GM19239 (cell line): Measurements from ENCODE around the gene PPEF2.

Source experiments
- DNase-seq: peaks from one replicate; pipeline ENCODE4 v3.0.0; 2011; ENCODE audit warnings: low spot score; ENCODE audit not compliant: insufficient read length
- FAIRE-seq: peaks from 2 replicates; lab custom pipeline; 2011; peaks lifted over from hg19 to GRCh38; lab: Jason Lieb, UNC

PPEF2 gene

DNA sequence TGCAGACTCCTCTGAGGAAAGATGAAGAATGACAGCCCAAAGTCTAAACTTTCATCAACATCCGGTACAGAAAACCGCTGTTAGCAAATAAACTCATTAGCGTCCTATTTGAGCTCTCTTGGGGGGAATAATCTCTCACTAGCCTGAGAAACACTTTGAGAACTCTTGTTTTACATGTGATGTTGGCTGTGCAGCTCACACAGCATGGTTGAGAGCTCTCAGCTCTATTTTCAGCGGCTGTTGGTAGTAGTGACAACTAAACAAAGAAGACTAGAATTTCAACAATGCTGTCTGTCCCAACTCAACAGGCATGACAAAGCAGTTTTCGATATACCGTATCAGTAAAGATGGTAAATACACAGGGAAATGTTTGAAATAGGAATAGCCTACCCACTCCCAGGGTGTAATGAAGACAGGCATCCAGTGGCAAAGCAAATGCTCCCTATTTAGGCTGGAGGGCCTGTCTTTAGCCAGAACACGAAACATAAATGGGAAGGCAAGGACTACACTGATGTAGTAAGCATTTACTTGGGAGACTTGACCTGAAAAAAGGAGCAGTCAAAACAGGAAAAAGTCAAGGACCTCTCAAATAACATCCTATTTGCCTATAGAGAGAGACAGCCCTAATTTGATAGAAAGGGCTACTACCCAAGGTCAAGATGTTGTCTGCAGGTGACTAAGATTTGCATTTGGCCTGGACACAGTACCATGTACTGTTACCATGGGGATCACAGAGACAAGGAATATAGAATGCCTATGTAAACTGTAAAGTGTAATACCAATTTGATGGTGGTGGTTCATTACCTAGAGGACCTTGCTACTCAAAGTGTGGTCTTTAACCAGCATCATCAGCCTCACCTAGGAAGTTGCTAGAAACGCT is 60.4 kb downstream of the PPEF2 start:
- DNase-seq (no peak), FAIRE-seq (peak; percentile 45)

DNA sequence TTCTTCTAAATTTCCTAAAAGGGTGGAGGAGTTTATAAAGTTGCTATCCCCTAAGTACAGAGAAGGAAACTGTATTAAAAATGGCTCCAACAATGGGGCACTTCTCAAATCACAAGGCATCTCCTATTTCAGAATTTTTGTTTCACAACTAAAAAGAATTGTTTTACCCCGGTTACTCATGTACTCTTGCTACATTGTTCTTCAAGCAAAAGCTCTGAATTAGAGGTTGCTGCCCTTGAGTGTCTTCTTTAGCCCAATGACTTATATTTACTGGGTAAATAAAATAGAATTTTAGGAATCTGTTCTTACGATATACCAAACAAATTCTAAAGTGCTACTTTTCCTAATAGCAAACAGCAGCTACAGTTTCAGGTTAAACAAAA is 67.5 kb downstream of the PPEF2 start:
- no peak for DNase-seq

DNA sequence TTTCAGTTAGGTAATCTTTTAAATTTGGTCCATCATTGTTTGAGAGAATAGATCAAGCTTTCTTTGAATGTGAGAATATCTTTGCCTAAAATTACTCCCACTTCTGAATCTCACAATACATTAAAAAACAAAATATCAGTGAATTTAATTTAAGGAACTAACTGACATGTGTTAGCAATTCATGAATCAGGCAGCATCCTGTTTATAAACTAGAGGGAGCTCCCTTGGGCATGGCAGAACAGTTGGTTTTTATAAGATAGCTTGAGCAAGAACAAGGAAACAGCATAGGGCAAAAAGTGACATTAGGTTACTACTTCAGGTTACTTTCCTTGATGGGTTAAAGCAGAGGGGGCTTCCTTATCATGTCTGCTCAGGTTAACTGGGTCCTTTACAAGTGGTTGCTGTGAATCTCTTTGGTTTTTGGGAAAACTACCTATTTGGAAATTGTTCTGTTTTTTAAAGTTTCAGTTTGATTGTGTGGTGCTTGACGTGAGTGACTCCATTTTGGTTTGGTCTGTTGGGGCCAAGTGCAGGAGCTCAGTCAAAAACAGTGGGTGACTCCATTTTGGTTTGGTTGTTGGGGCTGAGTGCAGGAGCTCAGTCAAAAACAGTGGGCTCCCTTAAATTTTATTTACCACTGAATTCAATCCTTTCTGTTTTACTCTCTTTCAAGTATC is 68.0 kb downstream of the PPEF2 start:
- DNase-seq (no peak), FAIRE-seq (no peak)

More for the DNA sequence above, 67.5 kb downstream of the PPEF2 start:
- no peak for FAIRE-seq

DNA sequence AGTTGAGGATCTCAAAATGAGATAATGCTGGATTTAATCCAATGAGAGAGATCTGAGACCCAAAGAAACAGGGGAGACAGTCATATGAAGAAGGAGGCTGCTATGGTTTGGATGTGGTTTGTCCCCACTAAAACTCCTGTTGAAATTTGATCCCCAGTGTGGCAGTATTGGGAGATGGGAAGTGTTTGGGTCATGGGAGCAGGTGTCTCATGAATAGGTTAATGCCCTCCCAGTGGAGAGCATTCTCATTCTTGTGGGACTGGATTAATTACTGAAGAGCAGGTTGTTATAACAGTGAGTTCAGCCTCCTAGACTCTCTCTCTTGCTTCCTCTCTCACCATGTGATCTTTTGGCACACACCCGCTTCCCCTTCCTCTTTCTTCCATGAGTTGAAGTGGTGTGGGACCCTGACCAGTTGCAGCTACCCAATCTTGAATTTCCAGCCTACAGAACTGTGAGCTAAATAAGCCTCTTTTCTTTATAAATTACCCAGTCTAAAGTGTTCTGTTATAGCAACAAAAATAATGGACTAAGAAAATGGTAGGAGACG is 70.3 kb downstream of the PPEF2 start:
- DNase-seq (no peak), FAIRE-seq (no peak)

DNA sequence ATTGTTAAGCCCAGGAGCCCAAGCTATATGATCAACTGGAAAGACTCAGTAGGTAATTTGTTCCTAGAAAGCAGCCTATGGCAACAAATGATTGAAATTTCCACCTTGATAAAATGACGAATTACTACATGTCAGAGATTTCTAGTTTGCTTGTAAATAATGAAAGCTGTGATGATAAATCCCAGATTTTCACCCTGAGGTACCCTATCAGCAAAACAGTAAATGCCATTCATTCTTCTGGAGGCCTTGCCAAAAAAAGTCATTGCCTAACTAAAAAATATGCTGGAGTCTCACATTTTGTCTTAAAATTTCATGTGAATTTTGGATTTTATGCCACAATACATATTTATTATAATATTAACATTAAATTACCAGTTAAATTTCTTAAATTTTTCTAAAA is 71.3 kb downstream of the PPEF2 start:
- no peak for DNase-seq
- no peak for FAIRE-seq

- FAIRE-seq (no peak), DNase-seq (no peak)
These were observed 78.4 kb downstream of the PPEF2 start for GRCh38 chr4:75823812-75824211.

- FAIRE-seq (no peak), DNase-seq (no peak)
These were observed 79.8 kb downstream of the PPEF2 start for GRCh38 chr4:75822416-75822815.

DNA sequence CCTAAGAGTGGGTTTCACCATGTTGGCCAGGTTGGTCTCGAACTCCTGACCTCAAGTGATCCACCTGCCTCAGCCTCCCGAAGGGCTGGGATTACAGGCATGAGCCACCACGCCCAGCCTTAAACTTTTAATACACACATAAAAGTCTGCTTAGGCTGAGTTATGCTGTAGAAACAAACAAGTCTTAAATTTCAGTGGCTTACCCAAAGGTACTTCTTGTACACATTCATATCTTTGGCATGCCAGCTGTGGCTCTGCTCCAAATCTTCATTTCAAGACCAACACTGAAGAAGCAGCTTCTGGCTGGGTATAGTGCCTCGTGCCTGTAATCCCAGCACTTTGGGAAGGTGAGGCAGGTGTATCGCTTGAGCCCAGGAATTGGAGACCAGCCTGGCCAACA is 80.3 kb downstream of the PPEF2 start:
- FAIRE-seq = no peak
- no peak for DNase-seq

DNA sequence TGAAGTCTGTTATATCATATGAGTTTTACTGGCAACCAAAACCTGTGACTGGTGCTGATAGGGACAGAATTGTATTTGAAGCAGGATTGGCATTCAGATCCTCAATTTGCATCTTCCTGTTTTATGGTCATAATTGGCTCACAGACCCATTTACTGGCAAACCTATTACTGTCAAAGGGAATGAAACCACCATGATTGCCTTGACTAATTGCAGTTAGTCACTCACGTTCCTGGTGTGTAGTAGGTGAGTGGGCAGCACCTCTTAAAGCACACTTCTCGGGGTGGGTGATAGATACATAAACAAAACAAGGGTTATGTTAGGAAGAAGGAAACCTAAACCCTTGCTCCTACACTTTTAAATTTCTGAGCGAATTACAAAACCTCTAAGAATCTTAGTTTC is 81.0 kb downstream of the PPEF2 start:
- FAIRE-seq (no peak), DNase-seq (no peak)

DNA sequence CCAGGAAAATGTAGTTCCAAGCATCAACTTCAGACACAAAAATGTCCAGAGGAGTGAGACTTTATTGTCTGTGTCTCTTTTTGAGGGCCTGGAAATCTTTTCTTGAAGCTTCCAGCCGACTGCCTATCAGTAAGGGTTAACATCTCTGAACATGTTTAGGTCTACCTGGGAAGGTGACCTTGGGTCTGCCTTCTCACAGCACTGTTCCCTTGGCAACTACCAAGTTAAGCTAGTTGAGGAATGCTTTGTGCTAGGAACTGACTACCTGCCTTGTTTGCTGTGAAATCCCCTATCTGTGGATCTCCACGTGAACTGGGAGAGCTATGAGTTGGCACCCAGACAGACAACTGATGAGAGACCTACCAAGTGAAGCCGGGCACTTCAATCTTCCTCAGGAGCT is 81.6 kb downstream of the PPEF2 start:
- FAIRE-seq (no peak), DNase-seq (no peak)

DNA sequence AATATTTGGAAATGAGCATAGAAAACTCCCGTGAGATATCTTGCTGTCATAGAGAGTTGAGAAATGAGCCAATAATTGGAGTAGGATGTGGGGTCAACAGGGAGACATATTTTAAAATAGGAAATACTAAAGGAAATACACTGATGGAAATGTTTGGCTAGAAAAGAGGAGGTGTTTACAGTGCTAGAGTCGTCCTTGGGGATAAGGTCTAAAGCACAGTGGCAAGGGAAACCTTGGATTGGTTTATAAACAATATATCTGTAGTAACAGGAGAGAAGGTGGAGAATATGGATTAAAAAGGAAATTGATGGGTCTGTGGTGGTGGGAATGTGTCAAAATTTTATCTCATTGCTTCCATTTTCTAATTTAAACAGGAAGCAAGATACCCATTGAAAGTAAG is 82.1 kb downstream of the PPEF2 start:
- FAIRE-seq = no peak
- no peak for DNase-seq

GRCh38 chr4:75819121-75819520 is 83.1 kb downstream of the PPEF2 start:
- no peak for FAIRE-seq
- no peak for DNase-seq

DNA sequence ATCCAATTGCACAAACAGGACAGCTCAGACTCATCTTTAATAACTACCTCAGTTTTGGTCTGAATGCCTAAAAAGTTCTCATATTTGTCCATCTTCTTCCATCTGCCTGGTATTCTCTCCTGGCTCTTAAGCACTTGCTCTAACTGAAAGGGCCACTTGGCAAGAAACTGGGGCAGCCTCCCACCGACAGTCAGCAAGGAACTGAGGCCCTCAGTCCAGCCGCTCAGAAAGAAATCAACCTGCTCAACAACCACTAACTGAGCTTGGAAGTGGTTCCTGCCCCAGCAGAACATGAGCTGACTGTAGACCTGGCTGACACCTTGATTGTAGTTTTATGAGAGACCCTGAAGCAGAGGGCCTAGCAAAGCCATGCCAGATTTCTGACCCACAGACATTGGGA is 84.4 kb downstream of the PPEF2 start:
- DNase-seq = no peak
- no peak for FAIRE-seq
